Stimulated activated CD4-positive, alpha-beta T cell treated with anti-CD3 and anti-CD28 coated beads, TNF-alpha, amount 100 ng/mL, for 24 hours (primary cell): ENCODE measurements around the gene EFHD2.
"Not testable (repeated sequence)": the region's sequence is repeated elsewhere in the genome, so short reads cannot be mapped to it uniquely, and the experiment has no call there.

ENCODE experiments used
- DNase-seq, 3 experiments: peaks; one replicate each; pipeline ENCODE4 v3.0.0-alpha.2; 2020; ENCODE audit warnings: low read depth in 3 of 3

EFHD2 gene

GRCh38 chr1:15412175-15412800 lies 2.6 kb downstream of the EFHD2 start:
- DNase-seq: peak in 1 of 3 experiments; percentile 34

- no peak for DNase-seq
Observed at GRCh38 chr1:15412843-15413242, 3.2 kb downstream of the EFHD2 start.

- no peak for DNase-seq
Observed at GRCh38 chr1:15413563-15414444, 4.1 kb downstream of the EFHD2 start.

- DNase-seq: no peak
Observed at GRCh38 chr1:15414445-15414983, 4.8 kb downstream of the EFHD2 start.

GRCh38 chr1:15417059-15417934 lies 7.6 kb downstream of the EFHD2 start:
- DNase-seq: peak in 2 of 3 experiments; percentile 27 to 52

- DNase-seq: no peak
Observed at GRCh38 chr1:15418806-15419515, 9.3 kb downstream of the EFHD2 start.

GRCh38 chr1:15420853-15421465 lies 11.3 kb downstream of the EFHD2 start:
- no peak for DNase-seq

- no peak for DNase-seq
Observed at GRCh38 chr1:15422871-15423270, 13.2 kb downstream of the EFHD2 start.

- DNase-seq: no peak
Observed at GRCh38 chr1:15423355-15424077, 13.8 kb downstream of the EFHD2 start.

GRCh38 chr1:15424146-15424667 lies 14.5 kb downstream of the EFHD2 start:
- no peak for DNase-seq

GRCh38 chr1:15424981-15425380 lies 15.3 kb downstream of the EFHD2 start:
- DNase-seq: no peak

GRCh38 chr1:15425521-15425920 lies 15.8 kb downstream of the EFHD2 start:
- DNase-seq: no peak

- no peak for DNase-seq
Observed at GRCh38 chr1:15425958-15426357, 16.3 kb downstream of the EFHD2 start.

- no peak for DNase-seq
Observed at GRCh38 chr1:15426492-15427279, 17.0 kb downstream of the EFHD2 start.

- DNase-seq: no peak
Observed at GRCh38 chr1:15427280-15427666, 17.6 kb downstream of the EFHD2 start.

GRCh38 chr1:15428252-15428651 lies 18.6 kb downstream of the EFHD2 start:
- DNase-seq: not testable (repeated sequence)

GRCh38 chr1:15428815-15429435 lies 19.2 kb downstream of the EFHD2 start:
- no peak for DNase-seq

GRCh38 chr1:15429701-15430149 lies 20.0 kb downstream of the EFHD2 start:
- no peak for DNase-seq
